Natural killer cell (primary cell): ENCODE data around the gene PRUNE2. TPM values are rescaled to one million over a fixed set of nuclear protein-coding genes. Genes with fewer than 3 reads are reported as not detected.

ENCODE experiments used
- ATAC-seq, 3 donors: fragments of 150-1000 bp in 2 of 3; fragments of 200-7000 bp in 1 of 3; cut with Tn5 transposase; 1 replicate in 1 of 3; 2 replicates in 2 of 3; pipeline ENCODE4 v1.10.0; 2021; ENCODE audit warnings: mild to moderate bottlenecking in 2 of 3, moderate library complexity in 2 of 3
- DNase-seq, 2 donors: peaks; one replicate each; pipeline versions ENCODE4 v3.0.0 to v3.0.0-alpha.2; 2013 to 2021; ENCODE audit warnings: mixed read lengths in 1 of 2
- H3K27ac ChIP-seq: one replicate; pipeline ENCODE4 v1.5.1; 2013; ENCODE audit warnings: mild to moderate bottlenecking, low read length
- H3K27me3 ChIP-seq: one replicate; pipeline ENCODE4 v1.6.1; 2013; ENCODE audit warnings: low read length; ENCODE audit not compliant: control insufficient read depth, insufficient read depth
- H3K36me3 ChIP-seq: one replicate; pipeline ENCODE4 v1.6.1; 2013; ENCODE audit warnings: low read length; ENCODE audit not compliant: control insufficient read depth, insufficient read depth
- H3K4me1 ChIP-seq: one replicate; pipeline ENCODE4 v1.6.1; 2013; ENCODE audit warnings: low read length; ENCODE audit not compliant: control insufficient read depth, insufficient read depth
- H3K4me3 ChIP-seq: one replicate; pipeline ENCODE4 v1.5.1; 2013; ENCODE audit warnings: low read length
- H3K9me3 ChIP-seq: one replicate; pipeline ENCODE4 v1.6.1; 2013; ENCODE audit warnings: low read length; ENCODE audit not compliant: control insufficient read depth, insufficient read depth
- H3K27ac Mint-ChIP-seq, 2 donors: one replicate each; pipeline ENCODE4 v1.8.0; 2022; ENCODE audit warnings: mild to moderate bottlenecking in 2 of 2, mixed read lengths in 2 of 2, moderate library complexity in 1 of 2
- H3K27me3 Mint-ChIP-seq, 2 donors: one replicate each; pipeline ENCODE4 v1.8.0; 2022; ENCODE audit warnings: low read depth in 2 of 2, mixed read lengths in 2 of 2
- H3K36me3 Mint-ChIP-seq: one replicate; pipeline ENCODE4 v1.8.0; 2022; ENCODE audit warnings: mixed read lengths
- H3K4me1 Mint-ChIP-seq, 2 donors: one replicate each; pipeline ENCODE4 v1.8.0; 2022; ENCODE audit warnings: mixed read lengths in 2 of 2
- H3K4me3 Mint-ChIP-seq: one replicate; pipeline ENCODE4 v1.8.0; 2022; ENCODE audit warnings: mild to moderate bottlenecking, moderate library complexity, mixed read lengths
- H3K9me3 Mint-ChIP-seq, 2 donors: one replicate each; pipeline ENCODE4 v1.8.0; 2022; ENCODE audit warnings: mixed read lengths in 2 of 2
- CTCF ChIP-seq: fragments of 200-600 bp; IDR thresholded peaks from one replicate; pipeline ENCODE4 v1.8.0; 2022; ENCODE audit warnings: antibody characterized with exemption
- WGBS: methylation state at CpG from one replicate; pipeline ENCODE4 v1.1.7; 2013; ENCODE audit warnings: missing lambda C conversion rate; ENCODE audit not compliant: insufficient coverage; 5-methylcytosine and 5-hydroxymethylcytosine counted together
- intact Hi-C: fragments of 100-400 bp; cut with micrococcal nuclease; formaldehyde crosslinking; loops from one replicate; pipeline ENCODE4 v1.14.2; 2022
- total RNA-seq, 4 donors: library from RNA; stranded (reverse); fragments of 120-200 nt in 1 of 4; gene quantifications; one replicate each; pipeline versions ENCODE4 v1.2.3 to v1.2.4, GENCODE V29; 2013 to 2022

The PRUNE2 gene
- total RNA-seq, 3 donors from 2014 or later (not counting 1 experiment from before 2014, with no cell fraction given), result 0.43 to 0.45 TPM; not detected in 1

DNA sequence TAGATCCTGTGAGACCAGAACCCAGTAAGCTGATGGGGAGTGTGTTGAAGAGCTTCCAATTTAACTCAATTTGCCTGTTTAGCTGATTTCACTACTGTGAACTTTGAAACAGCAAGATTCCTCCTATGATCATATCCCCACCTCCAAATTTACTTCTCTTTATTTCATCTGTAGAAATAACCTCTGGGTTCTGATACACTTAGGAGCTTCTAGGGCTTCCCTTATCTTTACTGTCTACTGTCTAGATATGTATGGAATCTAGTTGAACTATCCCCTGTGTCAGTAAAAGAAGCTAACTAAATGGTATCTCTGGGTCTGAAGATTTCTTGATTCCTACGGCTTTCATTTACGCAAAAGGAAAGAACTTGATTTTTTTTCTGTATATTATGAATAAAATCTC is 330.2 kb downstream of the PRUNE2 start:
- Histone ChIP-seq H3K4me3 (no peak overlapping the region), H3K36me3 (no peaks in the 10 kb centered on the region), H3K9me3 (peaks cover 2% of the 10 kb centered on the region), H3K4me1 (peaks cover 37% of the 10 kb centered on the region), H3K27me3 (no peaks in the 10 kb centered on the region), H3K27ac (peak overlapping the region; percentile 67)
- no peak for TF ChIP-seq CTCF
- Mint-ChIP-seq H3K4me1 (peaks cover 65 to 66% of the 10 kb centered on the region in 2 donors), H3K9me3 (no peaks in the 10 kb centered on the region), H3K27me3 (no peaks in the 10 kb centered on the region), H3K36me3 (no peaks in the 10 kb centered on the region), H3K4me3 (peak overlapping the region; percentile 88), H3K27ac (peak overlapping the region; percentile 79 to 94)
- ATAC-seq (no peak), DNase-seq (no peak)
- 80% methylated on average over 1 of the region's 2 CpGs for WGBS
- intact Hi-C loops, result loop anchor here (1.0 to 5.0 kb wide), 5 partner anchors 37 to 1613 kb away; partner anchors contain the start of genes GCNT1 and RFK

GRCh38 chr9:76573905-76574760 is 331.8 kb downstream of the PRUNE2 start:
- 92% methylated on average over 9 of the region's 9 CpGs for WGBS
- ATAC-seq, result no peak
- Histone ChIP-seq H3K27ac (no peak overlapping the region), H3K4me1 (peaks cover 48% of the 10 kb centered on the region), H3K27me3 (no peaks in the 10 kb centered on the region), H3K4me3 (no peak overlapping the region), H3K9me3 (peaks cover 6% of the 10 kb centered on the region), H3K36me3 (no peaks in the 10 kb centered on the region)
- H3K4me1 Mint-ChIP-seq, result peaks cover 75 to 80% of the 10 kb centered on the region in 2 donors
- intact Hi-C loops, result no loop called here
- H3K36me3 Mint-ChIP-seq, result no peaks in the 10 kb centered on the region
- DNase-seq, result no peak
- H3K4me3 Mint-ChIP-seq, result peak overlapping the region; percentile 38
- H3K27me3 Mint-ChIP-seq, result no peaks in the 10 kb centered on the region
- peak overlapping the region in 1 of 2 donors; percentile 78 for H3K27ac Mint-ChIP-seq
- TF ChIP-seq CTCF, result no peak
- H3K9me3 Mint-ChIP-seq, result peaks cover 0 to 2% of the 10 kb centered on the region in 2 donors

- no peak overlapping the region for H3K27ac Mint-ChIP-seq
- no peak for DNase-seq
- no peaks in the 10 kb centered on the region for H3K27me3 Mint-ChIP-seq
- ATAC-seq, result no peak
- H3K27me3 ChIP-seq, result no peaks in the 10 kb centered on the region
- intact Hi-C loops, result no loop called here
- no peaks in the 10 kb centered on the region for H3K36me3 Mint-ChIP-seq
- H3K9me3 Mint-ChIP-seq, result peaks cover 0 to 2% of the 10 kb centered on the region in 2 donors
- H3K4me1 Mint-ChIP-seq, result peaks cover 74 to 80% of the 10 kb centered on the region in 2 donors
- peak overlapping the region; percentile 25 for H3K4me3 Mint-ChIP-seq
- TF ChIP-seq CTCF, result no peak
- H3K27ac ChIP-seq, result no peak overlapping the region
- H3K9me3 ChIP-seq, result peaks cover 6% of the 10 kb centered on the region
- H3K36me3 ChIP-seq, result no peaks in the 10 kb centered on the region
- H3K4me3 ChIP-seq, result no peak overlapping the region
- peaks cover 41% of the 10 kb centered on the region for H3K4me1 ChIP-seq
These were observed 332.5 kb downstream of the PRUNE2 start for GRCh38 chr9:76573408-76573807.
